WI38 (cell line): ENCODE data around the gene LSM14A.
"Not testable (repeated sequence)": the region's sequence is repeated elsewhere in the genome, so short reads cannot be mapped to it uniquely, and the experiment has no call there.

Experiments
- H3K4me3 ChIP-seq: 2 replicates; pipeline ENCODE4 v1.5.1; 2011; ENCODE audit warnings: low read depth, mild to moderate bottlenecking, control low read depth, low read length
- TF ChIP-seq, protein P1 (sequence below): IDR thresholded peaks from 2 replicates; pipeline ENCODE4 v1.5.1; 2012; ENCODE audit warnings: low read depth, mild to moderate bottlenecking, control low read depth, low read length

Gene LSM14A

DNA sequence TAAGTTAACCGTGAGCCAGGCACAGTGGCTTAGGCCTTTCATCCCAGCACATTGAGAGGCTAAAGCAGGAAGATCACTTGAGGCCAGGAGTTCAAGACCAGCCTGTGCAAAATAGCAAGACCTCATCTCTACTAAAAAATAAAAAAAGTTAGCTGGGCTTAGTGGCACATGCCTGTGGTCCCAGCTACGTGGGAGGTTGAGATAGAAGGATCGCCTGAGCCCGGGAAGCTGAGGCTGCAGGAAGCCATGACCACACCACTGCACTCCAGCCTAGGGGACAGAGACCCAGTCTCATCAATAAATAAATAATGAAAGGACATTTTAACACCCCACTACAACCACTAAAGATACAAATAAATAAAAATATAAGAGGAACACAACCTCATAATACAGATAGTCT is 21.6 kb downstream of the LSM14A start:
- no peak overlapping the region for H3K4me3 ChIP-seq
- TF ChIP-seq, protein P1, sequence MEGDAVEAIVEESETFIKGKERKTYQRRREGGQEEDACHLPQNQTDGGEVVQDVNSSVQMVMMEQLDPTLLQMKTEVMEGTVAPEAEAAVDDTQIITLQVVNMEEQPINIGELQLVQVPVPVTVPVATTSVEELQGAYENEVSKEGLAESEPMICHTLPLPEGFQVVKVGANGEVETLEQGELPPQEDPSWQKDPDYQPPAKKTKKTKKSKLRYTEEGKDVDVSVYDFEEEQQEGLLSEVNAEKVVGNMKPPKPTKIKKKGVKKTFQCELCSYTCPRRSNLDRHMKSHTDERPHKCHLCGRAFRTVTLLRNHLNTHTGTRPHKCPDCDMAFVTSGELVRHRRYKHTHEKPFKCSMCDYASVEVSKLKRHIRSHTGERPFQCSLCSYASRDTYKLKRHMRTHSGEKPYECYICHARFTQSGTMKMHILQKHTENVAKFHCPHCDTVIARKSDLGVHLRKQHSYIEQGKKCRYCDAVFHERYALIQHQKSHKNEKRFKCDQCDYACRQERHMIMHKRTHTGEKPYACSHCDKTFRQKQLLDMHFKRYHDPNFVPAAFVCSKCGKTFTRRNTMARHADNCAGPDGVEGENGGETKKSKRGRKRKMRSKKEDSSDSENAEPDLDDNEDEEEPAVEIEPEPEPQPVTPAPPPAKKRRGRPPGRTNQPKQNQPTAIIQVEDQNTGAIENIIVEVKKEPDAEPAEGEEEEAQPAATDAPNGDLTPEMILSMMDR, result no peak

DNA sequence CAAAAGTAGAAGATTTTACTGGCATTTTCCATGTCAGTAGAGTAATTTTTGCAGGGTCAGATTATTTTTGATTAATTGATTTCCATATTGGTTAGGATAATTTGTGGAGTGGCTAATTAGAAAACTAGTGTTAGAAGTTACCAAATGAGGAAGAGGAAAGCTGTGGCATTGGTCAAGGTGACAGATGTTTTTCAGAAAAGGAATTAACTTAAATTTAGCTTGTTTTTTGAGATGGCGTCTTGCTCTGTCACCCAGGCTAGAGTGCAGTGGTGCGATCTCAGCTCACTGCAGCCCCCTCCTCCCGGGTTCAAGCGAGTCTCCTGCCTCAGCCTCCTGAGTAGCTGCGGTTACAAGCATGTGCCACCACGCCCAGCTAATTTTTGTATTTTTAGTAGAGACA is 28.8 kb downstream of the LSM14A start:
- no peak overlapping the region for H3K4me3 ChIP-seq
- TF ChIP-seq, protein P1, result no peak

DNA sequence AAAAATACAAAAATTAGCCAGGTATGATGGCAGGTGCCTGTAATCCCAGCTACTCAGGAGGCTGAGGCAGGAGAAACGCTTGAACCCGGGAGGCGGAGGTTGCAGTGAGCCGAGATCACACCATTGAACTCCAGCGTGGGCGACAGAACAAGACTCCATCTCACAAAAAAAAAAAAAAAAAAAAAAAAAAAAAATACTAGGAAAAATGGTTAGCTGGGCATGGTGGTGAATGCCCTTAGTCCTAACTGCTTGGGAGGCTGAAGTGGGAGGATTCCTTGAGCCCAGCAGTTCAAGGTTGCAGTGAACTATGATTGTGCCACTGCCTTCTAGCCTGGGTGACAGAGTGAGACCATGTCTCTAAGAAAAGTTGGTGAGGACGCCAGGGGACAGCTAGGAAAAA is 33.0 kb downstream of the LSM14A start:
- H3K4me3 ChIP-seq, result not testable (repeated sequence)

DNA sequence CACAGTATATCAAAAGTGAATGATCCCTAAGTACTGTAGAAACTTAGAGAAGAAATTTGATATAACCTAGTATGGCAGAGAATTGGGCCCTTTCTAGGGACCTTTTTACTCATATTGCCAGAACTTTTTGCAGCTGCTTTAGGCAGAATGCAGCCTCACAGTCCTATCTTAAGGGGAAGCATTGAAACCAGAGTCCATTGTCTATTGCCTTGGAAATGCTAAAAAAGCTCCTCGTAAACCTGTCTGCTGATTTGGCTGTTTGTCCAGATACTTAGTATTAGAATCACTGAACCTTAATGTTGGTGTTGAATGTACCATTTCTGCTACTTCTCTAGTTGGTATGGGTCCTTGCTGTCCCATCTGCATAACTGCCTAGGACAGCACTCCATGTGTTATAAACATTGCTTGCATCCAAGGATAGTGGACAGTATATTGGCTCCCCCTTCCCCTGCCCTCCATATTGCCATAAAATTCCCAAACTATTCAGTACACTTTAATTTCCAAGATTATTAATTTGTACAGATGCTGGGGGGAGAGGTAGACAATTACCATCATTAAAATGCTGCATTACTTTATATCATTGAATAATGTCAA is 36.1 kb downstream of the LSM14A start:
- TF ChIP-seq, protein P1, result no peak
- H3K4me3 ChIP-seq, result no peak overlapping the region

DNA sequence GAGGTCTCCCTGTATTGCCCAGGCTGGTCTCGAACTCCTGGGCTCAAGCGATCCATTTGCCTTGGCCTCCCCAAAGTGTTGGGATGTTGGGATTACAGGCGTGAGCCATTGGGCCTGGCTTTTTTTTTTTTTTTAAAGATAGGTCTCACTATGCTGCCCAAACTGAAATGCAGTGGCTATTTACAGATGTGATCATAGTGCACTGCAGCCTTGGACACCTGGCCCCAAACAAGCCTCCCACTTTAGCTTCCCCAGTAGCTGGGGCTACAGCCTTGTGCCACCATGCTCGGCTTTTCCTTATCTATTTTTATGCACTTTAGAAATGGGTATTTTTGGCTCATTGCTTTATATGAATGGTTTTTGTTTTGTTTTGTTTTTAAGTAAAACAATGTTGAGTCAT is 37.4 kb downstream of the LSM14A start:
- TF ChIP-seq, protein P1, result no peak
- no peak overlapping the region for H3K4me3 ChIP-seq

DNA sequence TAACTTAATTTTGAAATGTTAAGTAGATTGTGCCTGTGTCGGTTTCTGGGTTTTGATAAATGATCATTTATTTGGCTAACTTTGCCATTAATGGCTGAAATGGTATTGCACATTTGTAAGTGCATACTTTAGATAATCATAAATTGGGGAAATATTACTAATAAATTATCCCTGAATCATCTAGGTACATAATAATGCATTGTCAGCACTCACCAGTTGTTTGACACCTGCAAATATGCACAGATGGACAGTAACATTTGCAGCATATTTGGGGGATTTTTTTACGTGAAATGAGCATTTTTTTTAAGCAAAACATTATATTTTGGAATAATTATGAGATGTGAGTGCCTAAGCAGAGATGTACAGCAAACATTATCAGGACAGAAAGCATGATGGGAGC is 41.0 kb downstream of the LSM14A start:
- TF ChIP-seq, protein P1, result no peak
- H3K4me3 ChIP-seq, result no peak overlapping the region

DNA sequence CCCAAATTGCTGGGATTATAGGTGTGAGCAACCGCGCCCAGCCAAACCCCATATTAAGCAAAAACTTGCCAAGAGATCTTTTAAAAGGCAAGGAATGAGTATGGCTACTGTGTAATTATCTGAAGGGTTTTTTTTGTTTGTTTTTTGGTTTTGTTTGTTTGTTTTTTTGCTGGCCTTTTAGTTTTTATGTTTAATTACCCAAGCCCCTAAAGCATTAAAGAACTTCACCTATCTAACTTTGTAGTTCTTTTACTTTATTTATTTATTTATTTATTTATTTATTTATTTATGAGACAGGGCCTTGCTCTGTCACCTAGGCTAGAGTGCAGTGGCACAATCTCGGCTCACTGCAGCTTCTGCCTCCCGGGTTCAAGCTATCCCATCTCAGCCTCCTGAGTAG is 41.7 kb downstream of the LSM14A start:
- TF ChIP-seq, protein P1, result no peak
- no peak overlapping the region for H3K4me3 ChIP-seq

DNA sequence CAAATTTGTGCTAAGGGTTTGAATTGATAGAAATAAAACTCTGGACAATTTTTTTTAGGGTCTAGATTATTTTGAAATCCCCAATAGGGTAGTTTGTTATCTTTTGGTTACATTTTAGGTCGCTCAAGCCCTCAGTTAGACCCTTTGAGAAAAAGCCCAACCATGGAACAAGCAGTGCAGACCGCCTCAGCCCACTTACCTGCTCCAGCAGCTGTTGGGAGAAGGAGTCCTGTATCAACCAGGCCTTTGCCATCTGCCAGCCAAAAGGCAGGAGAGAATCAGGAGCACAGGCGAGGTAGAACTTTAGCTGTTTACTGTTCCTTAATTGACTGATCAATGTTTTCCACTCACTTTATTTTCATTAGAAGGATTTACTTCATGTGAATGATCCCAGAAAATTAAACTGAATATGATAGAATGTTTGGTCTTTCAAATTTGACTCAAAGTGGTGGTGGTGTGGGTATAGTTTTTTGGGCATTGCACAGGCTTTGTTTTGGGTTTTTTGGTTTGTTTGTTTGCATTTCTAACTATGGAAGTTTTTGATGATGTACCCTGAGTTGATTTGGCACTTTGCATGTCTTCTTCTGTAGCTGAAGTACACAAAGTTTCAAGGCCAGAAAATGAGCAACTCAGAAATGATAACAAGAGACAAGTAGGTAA is 42.8 kb downstream of the LSM14A start:
- no peak overlapping the region for H3K4me3 ChIP-seq

More for the DNA sequence above, 42.8 kb downstream of the LSM14A start:
- TF ChIP-seq, protein P1, result no peak
